Sigmoid colon (tissue), 7 donors: ENCODE data around the gene RASAL1. TPM values are rescaled to one million over a fixed set of nuclear protein-coding genes. Genes with fewer than 3 reads are reported as not detected.

Experiments
- DNase-seq: peaks from one replicate; pipeline ENCODE4 v3.0.0-alpha.2; 2019
- H3K27ac ChIP-seq, 4 donors: fragments of 200-600 bp; sonication (generic); one replicate each; pipeline ENCODE4 v1.5.1; 2016 to 2019; ENCODE audit warnings: mild to moderate bottlenecking in 1 of 4
- H3K27me3 ChIP-seq, 3 donors: fragments of 200-600 bp; sonication (generic); one replicate each; pipeline ENCODE4 v1.5.1; 2019; ENCODE audit warnings: mild to moderate bottlenecking in 1 of 3
- H3K36me3 ChIP-seq, 4 donors: fragments of 200-600 bp; sonication (generic); one replicate each; pipeline ENCODE4 v1.5.1; 2016 to 2019
- H3K4me1 ChIP-seq, 4 donors: fragments of 200-600 bp; sonication (generic); one replicate each; pipeline ENCODE4 v1.5.1; 2017 to 2019
- H3K4me3 ChIP-seq, 4 donors: fragments of 200-600 bp; sonication (generic); one replicate each; pipeline ENCODE4 v1.5.1; 2017 to 2019; ENCODE audit warnings: mild to moderate bottlenecking in 2 of 4, moderate library complexity in 1 of 4
- H3K9me3 ChIP-seq, 4 donors: fragments of 200-600 bp in 3 of 4; sonication (generic) in 3 of 4; one replicate each; pipeline versions ENCODE4 v1.5.1 to v1.6.1; 2013 to 2019
- CTCF ChIP-seq, 4 experiments: fragments of 450-650 bp in 3 of 4; fragments of 200-600 bp in 1 of 4; IDR thresholded peaks; one replicate each; pipeline ENCODE4 v1.5.1; 2016 to 2019; ENCODE audit warnings: antibody characterized with exemption in 4 of 4, mild to moderate bottlenecking in 3 of 4, moderate library complexity in 2 of 4
- EP300 ChIP-seq, 4 donors: sonication (generic); formaldehyde crosslinking; IDR thresholded peaks; one replicate each; pipeline ENCODE4 v1.6.1; 2017; ENCODE audit warnings: antibody characterized with exemption in 4 of 4
- POLR2A ChIP-seq, 2 donors: fragments of 450-650 bp; IDR thresholded peaks; one replicate each; pipeline ENCODE4 v1.6.1; 2016; ENCODE audit warnings: antibody characterized with exemption in 2 of 2, mild to moderate bottlenecking in 2 of 2, moderate library complexity in 2 of 2
- POLR2AphosphoS5 ChIP-seq, 4 donors: sonication (generic); formaldehyde crosslinking; IDR thresholded peaks; one replicate each; pipeline ENCODE4 v1.6.1; 2017; ENCODE audit warnings: antibody characterized with exemption in 4 of 4
- WGBS, 2 donors: extraction: QIAGEN DNeasy Blood & Tissue Kit; methylation state at CpG; one replicate each; pipeline ENCODE4 v1.1.7; 2013; 5-methylcytosine and 5-hydroxymethylcytosine counted together
- intact Hi-C: fragments of 100-400 bp; cut with DNase I; formaldehyde crosslinking; loops from one replicate; pipeline ENCODE4 v1.15.1; 2023
- polyA plus RNA-seq, 3 donors: library from polyadenylated mRNA; stranded (reverse); fragments of 200-250 nt; gene quantifications; one replicate each; pipeline ENCODE4 v1.2.3, GENCODE V29; 2013
- total RNA-seq, 4 donors: library from RNA; depleted of rRNA; stranded (reverse); fragments of >200 nt; gene quantifications; one replicate each; pipeline ENCODE4 v1.1.0, GENCODE V29; 2016
- donor health status: healthy with polysubstance abuse.
- donor health status: Bipolar disorder and iron deficiency.
- donor health status: healthy.

The RASAL1 gene
- total and polyA plus RNA-seq, 7 donors = under 0.01 to 10.5 (median 3.0) TPM; not detected in 2

GRCh38 chr12:113105606-113106271, 29.8 kb downstream of the RASAL1 start:
- TF ChIP-seq POLR2A (IDR thresholded peaks at IDR 0.05) (no peak), CTCF (IDR thresholded peaks at IDR 0.05) (no peak), POLR2AphosphoS5 (IDR thresholded peaks at IDR 0.05) (no peak), EP300 (IDR thresholded peaks at IDR 0.05) (no peak)
- H3K4me3 ChIP-seq = no peak overlapping the region
- WGBS, 2 donors = 89% methylated on average over 15 of the region's 15 CpGs
- no peaks in the 10 kb centered on the region for H3K9me3 ChIP-seq
- no peak overlapping the region for H3K27ac ChIP-seq
- H3K27me3 ChIP-seq = peaks cover 8 to 23% (median 20%) of the 10 kb centered on the region in 3 donors
- no peaks in the 10 kb centered on the region for H3K36me3 ChIP-seq
- DNase-seq = no peak
- peaks cover 0 to 3% (median 0%) of the 10 kb centered on the region in 4 donors for H3K4me1 ChIP-seq
- intact Hi-C loops = no loop called here

- Histone ChIP-seq H3K9me3 (no peaks in the 10 kb centered on the region), H3K4me1 (peaks cover 0 to 3% (median 0%) of the 10 kb centered on the region in 4 donors), H3K36me3 (no peaks in the 10 kb centered on the region), H3K4me3 (no peak overlapping the region), H3K27me3 (peaks cover 8 to 24% (median 21%) of the 10 kb centered on the region in 3 donors), H3K27ac (no peak overlapping the region)
- TF ChIP-seq EP300 (IDR thresholded peaks at IDR 0.05) (no peak), POLR2AphosphoS5 (IDR thresholded peaks at IDR 0.05) (no peak), CTCF (IDR thresholded peaks at IDR 0.05) (no peak), POLR2A (IDR thresholded peaks at IDR 0.05) (no peak)
- no peak for DNase-seq
- intact Hi-C loops = no loop called here
- WGBS, 2 donors = 89 to 92% methylated on average over 13 of the region's 13 CpGs
These were observed 30.5 kb downstream of the RASAL1 start for GRCh38 chr12:113104953-113105510.

- H3K4me1 ChIP-seq = peaks cover 0 to 3% (median 0%) of the 10 kb centered on the region in 4 donors
- H3K36me3 ChIP-seq = no peaks in the 10 kb centered on the region
- no peak for DNase-seq
- TF ChIP-seq POLR2A (IDR thresholded peaks at IDR 0.05) (no peak), EP300 (IDR thresholded peaks at IDR 0.05) (no peak), CTCF (IDR thresholded peaks at IDR 0.05) (no peak), POLR2AphosphoS5 (IDR thresholded peaks at IDR 0.05) (no peak)
- no peak overlapping the region for H3K4me3 ChIP-seq
- H3K27me3 ChIP-seq = peaks cover 8 to 34% (median 27%) of the 10 kb centered on the region in 3 donors
- no peaks in the 10 kb centered on the region for H3K9me3 ChIP-seq
- H3K27ac ChIP-seq = no peak overlapping the region
- intact Hi-C loops = no loop called here
- 16 to 56% methylated on average over 43 of the region's 43 CpGs for WGBS, 2 donors
These were observed 31.7 kb downstream of the RASAL1 start for GRCh38 chr12:113103756-113104450.

GRCh38 chr12:113102811-113103210, 32.8 kb downstream of the RASAL1 start:
- no peak for TF ChIP-seq EP300 (IDR thresholded peaks at IDR 0.05)
- TF ChIP-seq POLR2A (IDR thresholded peaks at IDR 0.05) = no peak
- no peak for TF ChIP-seq CTCF (IDR thresholded peaks at IDR 0.05)
- no peak for TF ChIP-seq POLR2AphosphoS5 (IDR thresholded peaks at IDR 0.05)
- Histone ChIP-seq H3K27ac (no peak overlapping the region), H3K4me3 (no peak overlapping the region), H3K36me3 (no peaks in the 10 kb centered on the region), H3K4me1 (peaks cover 0 to 5% (median 2%) of the 10 kb centered on the region in 4 donors), H3K9me3 (no peaks in the 10 kb centered on the region), H3K27me3 (peaks cover 8 to 45% (median 27%) of the 10 kb centered on the region in 3 donors)
- DNase-seq = no peak
- 87 to 91% methylated on average over 5 of the region's 5 CpGs for WGBS, 2 donors
- intact Hi-C loops = no loop called here
